ENCODE measurements around the gene ARHGAP25.

Gene ARHGAP25

DNA sequence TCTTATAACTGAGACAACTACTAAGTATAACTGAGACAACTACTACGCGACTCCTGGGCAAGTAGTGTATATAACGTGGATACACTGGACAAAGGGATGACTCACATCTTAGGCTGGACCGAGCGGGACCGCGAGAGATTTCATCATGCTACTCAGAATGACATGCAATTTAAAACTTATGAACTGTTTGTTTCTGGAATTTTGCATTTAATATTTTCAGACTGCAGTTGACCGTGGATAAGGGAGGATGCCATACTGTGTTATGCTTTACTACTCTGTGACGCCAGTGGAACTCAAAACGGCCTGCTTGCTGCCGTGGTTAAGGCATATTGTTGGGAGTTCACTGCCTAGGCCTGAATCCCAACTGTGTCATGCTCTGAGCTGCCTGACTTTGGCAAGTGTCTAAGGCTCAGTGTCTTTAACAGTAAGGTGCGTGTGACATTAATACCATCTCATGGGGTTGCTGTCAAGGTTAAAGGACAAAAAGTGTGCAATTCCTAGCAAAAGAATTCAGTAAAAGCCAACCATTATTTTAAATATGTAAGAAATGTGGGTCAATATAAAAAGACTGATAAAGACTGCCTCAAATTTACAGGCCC, 72.0 kb downstream of the ARHGAP25 start:
- no peak overlapping the region for H3K27ac ChIP-seq (ENCODE audit: low read depth, low read length)
- H3K9me2 ChIP-seq (replicated peaks; ENCODE audit: insufficient read depth, low read length): no peaks in the 10 kb centered on the region
- H3K9me3 ChIP-seq (ENCODE audit: insufficient read depth, low read length): no peaks in the 10 kb centered on the region
- H2AFZ ChIP-seq (ENCODE audit: low read depth, low read length, severe bottlenecking): no peak overlapping the region
- H3K27me3 ChIP-seq (ENCODE audit: low read length): no peaks in the 10 kb centered on the region
- peaks cover 34% of the 10 kb centered on the region for H3K36me3 ChIP-seq (ENCODE audit: low read length)
- TF ChIP-seq EZH2phosphoT487 (conservative IDR thresholded peaks at IDR 0.05; ENCODE audit: low read length): no peak
- TF ChIP-seq, protein P1, sequence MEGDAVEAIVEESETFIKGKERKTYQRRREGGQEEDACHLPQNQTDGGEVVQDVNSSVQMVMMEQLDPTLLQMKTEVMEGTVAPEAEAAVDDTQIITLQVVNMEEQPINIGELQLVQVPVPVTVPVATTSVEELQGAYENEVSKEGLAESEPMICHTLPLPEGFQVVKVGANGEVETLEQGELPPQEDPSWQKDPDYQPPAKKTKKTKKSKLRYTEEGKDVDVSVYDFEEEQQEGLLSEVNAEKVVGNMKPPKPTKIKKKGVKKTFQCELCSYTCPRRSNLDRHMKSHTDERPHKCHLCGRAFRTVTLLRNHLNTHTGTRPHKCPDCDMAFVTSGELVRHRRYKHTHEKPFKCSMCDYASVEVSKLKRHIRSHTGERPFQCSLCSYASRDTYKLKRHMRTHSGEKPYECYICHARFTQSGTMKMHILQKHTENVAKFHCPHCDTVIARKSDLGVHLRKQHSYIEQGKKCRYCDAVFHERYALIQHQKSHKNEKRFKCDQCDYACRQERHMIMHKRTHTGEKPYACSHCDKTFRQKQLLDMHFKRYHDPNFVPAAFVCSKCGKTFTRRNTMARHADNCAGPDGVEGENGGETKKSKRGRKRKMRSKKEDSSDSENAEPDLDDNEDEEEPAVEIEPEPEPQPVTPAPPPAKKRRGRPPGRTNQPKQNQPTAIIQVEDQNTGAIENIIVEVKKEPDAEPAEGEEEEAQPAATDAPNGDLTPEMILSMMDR (IDR thresholded peaks at IDR 0.05; ENCODE audit: insufficient read depth, low read length, poor library complexity, severe bottlenecking): no peak
- H3K4me2 ChIP-seq (ENCODE audit: low read depth, low read length, poor library complexity, severe bottlenecking): no peak overlapping the region
- H4K20me1 ChIP-seq (ENCODE audit: low read depth, low read length): no peaks in the 10 kb centered on the region
- peaks cover 5% of the 10 kb centered on the region; the same call in 1 of the 2 replicates for H3F3A ChIP-seq (ENCODE audit: insufficient read depth)
- H3K79me2 ChIP-seq (ENCODE audit: insufficient read depth, low read length): no peaks in the 10 kb centered on the region
- no peak overlapping the region for H3K9ac ChIP-seq (ENCODE audit: low read length)
- no peak overlapping the region for H3K4me3 ChIP-seq (ENCODE audit: insufficient read depth, low read length, poor library complexity, severe bottlenecking)

- H4K20me1 ChIP-seq (ENCODE audit: low read depth, low read length): no peaks in the 10 kb centered on the region
- TF ChIP-seq EZH2phosphoT487 (conservative IDR thresholded peaks at IDR 0.05; ENCODE audit: low read length): no peak
- TF ChIP-seq, protein P1 (IDR thresholded peaks at IDR 0.05; ENCODE audit: insufficient read depth, low read length, poor library complexity, severe bottlenecking): no peak
- H3K27ac ChIP-seq (ENCODE audit: low read depth, low read length): no peak overlapping the region
- no peaks in the 10 kb centered on the region for H3K79me2 ChIP-seq (ENCODE audit: insufficient read depth, low read length)
- H3K4me3 ChIP-seq (ENCODE audit: insufficient read depth, low read length, poor library complexity, severe bottlenecking): no peak overlapping the region
- peaks cover 39% of the 10 kb centered on the region for H3K36me3 ChIP-seq (ENCODE audit: low read length)
- H3F3A ChIP-seq (ENCODE audit: insufficient read depth): peaks cover 5% of the 10 kb centered on the region; the same call in 1 of the 2 replicates
- no peaks in the 10 kb centered on the region for H3K27me3 ChIP-seq (ENCODE audit: low read length)
- H3K9me2 ChIP-seq (replicated peaks; ENCODE audit: insufficient read depth, low read length): no peaks in the 10 kb centered on the region
- no peak overlapping the region for H2AFZ ChIP-seq (ENCODE audit: low read depth, low read length, severe bottlenecking)
- no peak overlapping the region for H3K9ac ChIP-seq (ENCODE audit: low read length)
- H3K9me3 ChIP-seq (ENCODE audit: insufficient read depth, low read length): no peaks in the 10 kb centered on the region
- no peak overlapping the region for H3K4me2 ChIP-seq (ENCODE audit: low read depth, low read length, poor library complexity, severe bottlenecking)
Measured at GRCh38 chr2:68807821-68808266, 73.2 kb downstream of the ARHGAP25 start.

DNA sequence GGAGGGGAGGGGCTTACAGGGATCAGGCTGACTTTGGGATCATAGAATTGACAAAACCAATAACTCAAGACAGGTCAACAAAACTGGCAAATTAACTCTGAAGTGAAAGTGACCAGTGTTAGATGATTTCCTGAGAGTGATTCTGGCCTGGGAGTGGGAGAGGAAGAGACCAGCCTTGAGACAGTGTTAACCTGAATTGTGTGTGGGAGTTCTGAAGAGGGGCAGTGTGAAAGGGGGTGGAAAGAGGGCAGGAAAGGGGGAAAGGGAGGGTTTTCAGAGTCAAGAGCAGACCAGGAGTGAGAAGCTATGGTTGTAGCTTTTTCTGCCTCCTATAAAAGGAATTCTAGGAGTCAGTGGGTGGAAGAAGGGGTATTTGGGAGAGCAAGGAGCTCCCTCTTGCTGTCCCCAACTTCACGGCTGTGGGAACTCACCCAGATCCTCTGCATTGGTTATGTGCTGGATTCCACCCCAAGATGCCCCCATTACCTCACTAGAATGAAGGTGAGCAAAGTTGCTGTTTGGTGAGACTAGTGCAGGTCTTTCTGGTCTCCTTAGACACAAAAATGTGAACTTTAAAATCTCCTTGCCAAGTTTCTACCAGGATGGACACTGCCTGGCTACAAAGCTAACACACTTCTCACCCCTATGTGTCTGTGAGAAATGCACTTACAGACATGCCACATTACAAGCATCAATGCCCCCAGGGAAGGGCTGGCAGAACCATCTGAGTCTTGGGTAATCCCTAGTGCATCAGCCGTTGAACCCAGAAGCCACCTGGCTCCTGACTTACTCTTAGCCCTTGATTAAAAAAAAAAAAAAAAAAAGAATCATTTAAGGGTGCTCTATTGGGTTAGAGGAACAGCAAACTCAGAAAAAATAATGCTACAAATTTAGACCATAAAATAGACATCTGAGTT, 75.0 kb downstream of the ARHGAP25 start:
- no peaks in the 10 kb centered on the region for H3K9me3 ChIP-seq (ENCODE audit: insufficient read depth, low read length)
- no peak overlapping the region for H3K4me3 ChIP-seq (ENCODE audit: insufficient read depth, low read length, poor library complexity, severe bottlenecking)
- H3F3A ChIP-seq (ENCODE audit: insufficient read depth): peaks cover 5% of the 10 kb centered on the region; the same call in 1 of the 2 replicates
- no peaks in the 10 kb centered on the region for H3K9me2 ChIP-seq (replicated peaks; ENCODE audit: insufficient read depth, low read length)
- H3K27ac ChIP-seq (ENCODE audit: low read depth, low read length): peak overlapping the region; percentile 38; the same call in 1 of the 2 replicates
- TF ChIP-seq EZH2phosphoT487 (conservative IDR thresholded peaks at IDR 0.05; ENCODE audit: low read length): no peak
- TF ChIP-seq, protein P1 (IDR thresholded peaks at IDR 0.05; ENCODE audit: insufficient read depth, low read length, poor library complexity, severe bottlenecking): no peak
- H3K9ac ChIP-seq (ENCODE audit: low read length): no peak overlapping the region
- no peaks in the 10 kb centered on the region for H3K79me2 ChIP-seq (ENCODE audit: insufficient read depth, low read length)
- H3K36me3 ChIP-seq (ENCODE audit: low read length): peaks cover 46% of the 10 kb centered on the region
- H4K20me1 ChIP-seq (ENCODE audit: low read depth, low read length): no peaks in the 10 kb centered on the region
- H2AFZ ChIP-seq (ENCODE audit: low read depth, low read length, severe bottlenecking): no peak overlapping the region
- no peak overlapping the region for H3K4me2 ChIP-seq (ENCODE audit: low read depth, low read length, poor library complexity, severe bottlenecking)
- no peaks in the 10 kb centered on the region for H3K27me3 ChIP-seq (ENCODE audit: low read length)

Data from SU-DHL-6 (cell line).